Muscle of back (tissue), 13 donors: ENCODE results near the gene KLHL22. TPM values are rescaled to one million over a fixed set of nuclear protein-coding genes. Genes with fewer than 3 reads are reported as not detected.
"Not testable (repeated sequence)": the region's sequence is repeated elsewhere in the genome, so short reads cannot be mapped to it uniquely, and the experiment has no call there.

ENCODE experiments used
- DNase-seq, 3 donors: peaks; one replicate each; pipeline versions ENCODE4 v3.0.0 to v3.0.0-alpha.2; 2013
- long read RNA-seq, 9 donors: transcript quantifications; one replicate each; lab custom pipeline, GENCODE V29; 2026
- polyA plus RNA-seq, 10 donors: library from polyadenylated mRNA; unstranded; fragments of 120-200 nt; gene quantifications; one replicate each; pipeline ENCODE4 v1.2.1, GENCODE V29; 2013; ENCODE audit not compliant: insufficient read length in 10 of 10

KLHL22 gene
- 10 to 100 TPM; 27.6 to 38.3 (median 31.8) TPM for polyA plus RNA-seq
- long read RNA-seq, donor 1, partial matches to known transcripts, result 13 of 17 reads
- long read RNA-seq, donor 1, other reads (novel, unspliced or antisense), result 0 of 17 reads
- long read RNA-seq, donor 2, transcript KLHL22-201 (7 exons, 2,616 nt), result major isoform, 5 of 20 reads
- long read RNA-seq, donor 2, partial matches to known transcripts, result 15 of 20 reads
- long read RNA-seq, donor 2, other reads (novel, unspliced or antisense), result 0 of 20 reads
- long read RNA-seq, donor 3, result 0 reads
- long read RNA-seq, donor 4, partial matches to known transcripts, result 0 of 4 reads
- long read RNA-seq, donor 4, other reads (novel, unspliced or antisense), result 0 of 4 reads
- long read RNA-seq, donor 5, transcript KLHL22-201 (7 exons, 2,616 nt), result major isoform, 7 of 29 reads
- long read RNA-seq, donor 5, partial matches to known transcripts, result 21 of 29 reads
- long read RNA-seq, donor 5, other reads (novel, unspliced or antisense), result 0 of 29 reads
- long read RNA-seq, donor 6, transcript KLHL22-201 (7 exons, 2,616 nt), result major isoform, 8 of 9 reads
- long read RNA-seq, donor 6, partial matches to known transcripts, result 0 of 9 reads
- long read RNA-seq, donor 6, other reads (novel, unspliced or antisense), result 0 of 9 reads
- long read RNA-seq, donor 7, partial matches to known transcripts, result 0 of 3 reads
- long read RNA-seq, donor 7, other reads (novel, unspliced or antisense), result 0 of 3 reads
- long read RNA-seq, donor 8, partial matches to known transcripts, result 0 of 1 reads
- long read RNA-seq, donor 8, other reads (novel, unspliced or antisense), result 0 of 1 reads
- long read RNA-seq, donor 9, result 0 reads

GRCh38 chr22:20494978-20495860, at the start of gene KLHL22:
TSS of gene KLHL22 (minus strand) at chr22:20495795. CDS start at chr22:20489211, 6,584 bp downstream.
- DNase-seq, result peak in 2 of 3 donors; percentile 55 to 78

GRCh38 chr22:20545318-20545634, 49.7 kb upstream of the KLHL22 start:
- DNase-seq, result not testable (repeated sequence)

GRCh38 chr22:20542736-20543135, 47.1 kb upstream of the KLHL22 start:
- no peak for DNase-seq

- DNase-seq, result no peak
Measured at GRCh38 chr22:20542055-20542454, 46.5 kb upstream of the KLHL22 start.

GRCh38 chr22:20538875-20539274, 43.3 kb upstream of the KLHL22 start:
- not testable (repeated sequence) for DNase-seq

GRCh38 chr22:20537983-20538382, 42.4 kb upstream of the KLHL22 start:
- DNase-seq, result no peak

GRCh38 chr22:20537325-20537756, 41.7 kb upstream of the KLHL22 start:
- no peak for DNase-seq

- no peak for DNase-seq
Measured at GRCh38 chr22:20536590-20537324, 41.2 kb upstream of the KLHL22 start.

GRCh38 chr22:20533879-20534265, 38.3 kb upstream of the KLHL22 start:
- DNase-seq, result no peak

- DNase-seq, result no peak
Measured at GRCh38 chr22:20533095-20533878, 37.7 kb upstream of the KLHL22 start.

- no peak for DNase-seq
Measured at GRCh38 chr22:20532256-20532993, 36.8 kb upstream of the KLHL22 start.

GRCh38 chr22:20531404-20532201, 36.0 kb upstream of the KLHL22 start:
- DNase-seq, result peak in 2 of 3 donors; percentile 56 to 75

GRCh38 chr22:20531154-20531403, 35.5 kb upstream of the KLHL22 start:
- DNase-seq, result no peak

- DNase-seq, result no peak
Measured at GRCh38 chr22:20530368-20531153, 35.0 kb upstream of the KLHL22 start.

- DNase-seq, result no peak
Measured at GRCh38 chr22:20528405-20528978, 32.9 kb upstream of the KLHL22 start.

GRCh38 chr22:20526628-20527355, 31.2 kb upstream of the KLHL22 start:
- DNase-seq, result no peak

GRCh38 chr22:20526305-20526627, 30.7 kb upstream of the KLHL22 start:
- DNase-seq, result no peak
